Measurements from ENCODE around the gene ZNF664. TPM values are rescaled to one million over a fixed set of nuclear protein-coding genes. Genes with fewer than 3 reads are reported as not detected.

ZNF664 gene
- total and polyA plus RNA-seq, 2 of the 8 experiments (the other 6 are each of a cell fraction or from before 2014, with no cell fraction given) = 22.8 to 51.4 TPM

DNA sequence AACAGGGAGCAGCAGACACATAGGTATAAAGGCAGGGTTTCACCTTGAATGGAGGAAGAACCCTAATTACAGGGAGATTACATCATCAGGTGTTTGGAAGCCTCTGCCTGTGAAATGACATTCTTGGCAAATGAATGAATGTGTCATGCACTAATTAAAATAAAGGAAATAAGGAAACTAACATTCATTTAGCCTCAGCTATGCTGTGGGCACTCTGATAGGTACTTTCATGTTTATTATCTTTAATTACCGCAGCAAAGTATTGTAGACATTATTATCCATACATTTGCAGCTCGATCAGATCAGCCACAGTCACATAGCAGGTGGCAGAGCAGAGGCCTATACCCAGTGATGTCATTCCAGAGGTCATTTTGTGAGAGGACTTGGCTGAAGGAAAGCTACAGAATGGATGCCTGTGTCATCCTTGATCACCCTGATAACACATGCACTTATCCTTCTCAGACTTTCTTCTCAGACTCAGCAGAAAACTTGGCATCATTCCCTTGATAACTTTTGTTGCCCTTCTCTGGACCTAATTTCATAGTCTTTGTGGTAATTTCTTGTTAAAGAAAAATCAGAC, 18.4 kb downstream of the ZNF664 start:
- no peak overlapping the region for H3K4ac ChIP-seq (replicated peaks; ENCODE audit: insufficient read length, low read depth, low read length)
- 98% methylated on average over 2 of the region's 2 CpGs; no CpG with 5 or more reads in 1 of the 2 experiments for WGBS, 2 experiments (ENCODE audit: extremely low coverage in 1 of 2, insufficient coverage in 1 of 2, insufficient read length in 1 of 2, insufficient replicate concordance in 2 of 2, low coverage in 1 of 2, low lambda C conversion rate in 2 of 2, missing lambda C conversion rate in 1 of 2)
- no peak overlapping the region for H3K9ac ChIP-seq (replicated peaks in 1 of 4; ENCODE audit: extremely low read depth in 1 of 4, low read depth in 3 of 4, low read length in 3 of 4)
- no peaks in the 10 kb centered on the region; a peak in 1 of 7 replicates for H3K27me3 ChIP-seq (replicated peaks in 1 of 4; ENCODE audit: control insufficient read depth in 3 of 4, extremely low read depth in 1 of 4, insufficient read depth in 3 of 4, low read length in 3 of 4)
- H4K20me1 ChIP-seq (replicated peaks in 1 of 2; ENCODE audit: control insufficient read depth in 1 of 2, insufficient read depth in 2 of 2, low read length in 2 of 2) = peaks cover 5 to 6% of the 10 kb centered on the region in 2 experiments
- no peak overlapping the region for H2AK5ac ChIP-seq (ENCODE audit: low read depth, low read length)
- H3K36me3 ChIP-seq (ENCODE audit: control insufficient read depth in 2 of 4, insufficient read depth in 4 of 4, low read length in 3 of 4) = peaks cover 0 to 3% (median 0%) of the 10 kb centered on the region in 4 experiments; a peak in 2 of 8 replicates
- H4K5ac ChIP-seq (ENCODE audit: insufficient read length, low read depth, low read length) = no peak overlapping the region
- H3K9me3 ChIP-seq (ENCODE audit: insufficient read depth in 2 of 2, low read depth in 1 of 2, low read length in 1 of 2) = no peaks in the 10 kb centered on the region
- no peak overlapping the region for H3K14ac ChIP-seq (ENCODE audit: insufficient read length)
- no peak overlapping the region for H4K8ac ChIP-seq (ENCODE audit: extremely low read depth, insufficient read depth, low read length)
- no peak overlapping the region for H2BK12ac ChIP-seq (ENCODE audit: low read depth, low read length)
- H3K27ac ChIP-seq (ENCODE audit: low read depth, low read length) = no peak overlapping the region
- H3K18ac ChIP-seq (ENCODE audit: extremely low read depth, low read length) = no peak overlapping the region
- FAIRE-seq (no peak), DNase-seq (ENCODE audit: low read depth in 1 of 2, low spot score in 2 of 2) (no peak)
- no peak overlapping the region for H2BK120ac ChIP-seq (replicated peaks; ENCODE audit: low read depth, low read length)
- no peak overlapping the region for H2AFZ ChIP-seq (ENCODE audit: low read length)
- no peak for TF ChIP-seq KDM1A (IDR thresholded peaks at IDR 0.05; ENCODE audit: borderline replicate concordance, low read length)
- TF ChIP-seq SAP30 (IDR thresholded peaks at IDR 0.05; ENCODE audit: insufficient read depth, insufficient replicate concordance, low read length) = no peak
- no peak for TF ChIP-seq CBX5 (IDR thresholded peaks at IDR 0.05; ENCODE audit: low read depth, low read length)
- no peak for TF ChIP-seq GABPA (IDR thresholded peaks at IDR 0.05; ENCODE audit: borderline replicate concordance, insufficient read depth, low read length)
- TF ChIP-seq CHD1 (IDR thresholded peaks at IDR 0.05; ENCODE audit: low read depth, low read length) = no peak
- no peak for TF ChIP-seq SP2 (IDR thresholded peaks at IDR 0.05; ENCODE audit: low read length)
- no peak for TF ChIP-seq SRF (IDR thresholded peaks at IDR 0.05; ENCODE audit: low read depth, low read length)
- no peak for TF ChIP-seq CREB1 (IDR thresholded peaks at IDR 0.05)
- no peak for TF ChIP-seq CHD2 (IDR thresholded peaks at IDR 0.05; ENCODE audit: low read length)
- no peak for TF ChIP-seq HDAC2 (IDR thresholded peaks at IDR 0.05; ENCODE audit: borderline replicate concordance in 1 of 2, low read depth in 2 of 2, low read length in 2 of 2)
- no peak for TF ChIP-seq POU5F1 (IDR thresholded peaks at IDR 0.05; ENCODE audit: low read depth, low read length)
- TF ChIP-seq MAX (IDR thresholded peaks at IDR 0.05) = no peak
- no peak overlapping the region for H3K56ac ChIP-seq (replicated peaks; ENCODE audit: insufficient read length, low read depth, low read length)
- no peaks in the 10 kb centered on the region; the same call in 1 of the 2 replicates for H3K79me1 ChIP-seq (ENCODE audit: low read depth, low read length)
- no peak overlapping the region for H4K91ac ChIP-seq (replicated peaks; ENCODE audit: insufficient read length, low read length)
- ChIA-PET POLR2A (ENCODE audit: partially characterized antibody) (interaction anchor here (1.1 kb wide), 1 partner anchor 20 kb away, joined by 3 read pairs; no protein-coding TSS in a partner anchor), CTCF (ENCODE audit: partially characterized antibody) (interaction anchor here (0.9 to 2.4 kb wide), 6 partner anchors 8 to 86 kb away, joined by 3 to 14 read pairs (median 4); no protein-coding TSS in a partner anchor)
- H3K79me2 ChIP-seq (ENCODE audit: control insufficient read depth in 1 of 2, insufficient read depth in 2 of 2, low read length in 2 of 2) = no peaks in the 10 kb centered on the region
- no peak overlapping the region for H3K23ac ChIP-seq (ENCODE audit: insufficient read length)
- H3K4me3 ChIP-seq (ENCODE audit: extremely low read depth in 1 of 4, insufficient read depth in 2 of 4, low read depth in 3 of 4, low read length in 4 of 4) = no peak overlapping the region
- no peaks in the 10 kb centered on the region for H3K23me2 ChIP-seq (ENCODE audit: low read depth, low read length)
- H3K4me1 ChIP-seq (replicated peaks in 1 of 4; ENCODE audit: control insufficient read depth in 3 of 4, insufficient read depth in 4 of 4, low read length in 3 of 4) = peaks cover 0 to under 1% (median 0%) of the 10 kb centered on the region in 4 experiments; a peak in 2 of 7 replicates
- H2BK15ac ChIP-seq (ENCODE audit: low read length) = no peak overlapping the region
- H2BK5ac ChIP-seq (ENCODE audit: low read depth, low read length) = no peak overlapping the region
- H3K4me2 ChIP-seq (ENCODE audit: insufficient read depth in 1 of 2, low read depth in 2 of 2, low read length in 2 of 2) = no peak overlapping the region
- H2BK20ac ChIP-seq (ENCODE audit: low read length) = no peak overlapping the region
